HG02798 (cell line): ENCODE measurements around the gene BEGAIN.

ENCODE experiments used
- ATAC-seq: cut with Tn5 transposase; IDR thresholded peaks from one replicate; pipeline ENCODE4 v1.9.1; 2021; ENCODE audit warnings: mild to moderate bottlenecking; ENCODE audit not compliant: unreplicated experiment, poor library complexity

The BEGAIN gene

GRCh38 chr14:100570726-100571454 is 16.3 kb downstream of the BEGAIN start:
- ATAC-seq: no peak

DNA sequence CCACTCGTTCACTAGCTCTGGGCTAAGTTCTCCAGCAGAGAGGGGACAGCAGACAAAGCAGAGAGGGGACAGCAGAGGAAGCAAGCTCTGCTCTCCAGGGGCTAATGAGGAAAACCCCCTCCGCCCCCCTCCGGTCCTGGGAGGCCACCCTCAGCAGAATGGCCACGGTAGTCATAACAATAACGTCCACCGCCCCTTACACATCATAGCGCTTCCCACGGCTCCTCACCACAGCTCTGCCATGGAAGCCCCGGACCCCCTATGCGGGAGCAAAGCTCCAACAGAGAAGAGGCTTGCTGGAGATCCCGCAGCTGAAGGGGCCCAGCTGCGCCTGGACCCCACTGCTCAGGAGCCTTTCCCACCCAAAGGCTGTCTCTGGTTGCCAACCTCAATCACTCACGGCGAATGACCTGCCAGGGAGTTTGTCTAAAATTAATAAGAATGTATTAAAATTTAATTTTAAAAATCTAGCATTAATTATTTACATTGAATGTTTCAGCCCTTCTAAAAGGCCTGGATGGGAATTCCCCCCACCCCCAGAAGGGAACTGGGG is 17.4 kb downstream of the BEGAIN start:
- no peak for ATAC-seq

- no peak for ATAC-seq
These were observed 18.1 kb downstream of the BEGAIN start for GRCh38 chr14:100568998-100569733.

GRCh38 chr14:100568164-100568997 is 18.8 kb downstream of the BEGAIN start:
- ATAC-seq: no peak

DNA sequence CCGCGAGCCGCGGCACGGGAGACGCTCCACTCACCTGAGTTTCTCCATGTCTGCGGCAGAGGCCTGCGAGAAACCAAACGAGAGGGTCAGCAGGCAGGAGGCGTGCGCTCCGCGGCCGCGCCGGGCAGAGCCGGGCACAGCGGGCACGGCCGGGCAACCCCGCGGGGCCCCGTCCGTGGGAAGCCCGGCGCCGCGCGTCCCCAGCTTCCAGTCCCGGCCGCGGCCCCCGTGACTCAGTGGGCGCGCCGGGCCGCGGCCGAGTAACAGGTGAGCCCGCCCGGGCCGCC is 19.4 kb downstream of the BEGAIN start:
- no peak for ATAC-seq

DNA sequence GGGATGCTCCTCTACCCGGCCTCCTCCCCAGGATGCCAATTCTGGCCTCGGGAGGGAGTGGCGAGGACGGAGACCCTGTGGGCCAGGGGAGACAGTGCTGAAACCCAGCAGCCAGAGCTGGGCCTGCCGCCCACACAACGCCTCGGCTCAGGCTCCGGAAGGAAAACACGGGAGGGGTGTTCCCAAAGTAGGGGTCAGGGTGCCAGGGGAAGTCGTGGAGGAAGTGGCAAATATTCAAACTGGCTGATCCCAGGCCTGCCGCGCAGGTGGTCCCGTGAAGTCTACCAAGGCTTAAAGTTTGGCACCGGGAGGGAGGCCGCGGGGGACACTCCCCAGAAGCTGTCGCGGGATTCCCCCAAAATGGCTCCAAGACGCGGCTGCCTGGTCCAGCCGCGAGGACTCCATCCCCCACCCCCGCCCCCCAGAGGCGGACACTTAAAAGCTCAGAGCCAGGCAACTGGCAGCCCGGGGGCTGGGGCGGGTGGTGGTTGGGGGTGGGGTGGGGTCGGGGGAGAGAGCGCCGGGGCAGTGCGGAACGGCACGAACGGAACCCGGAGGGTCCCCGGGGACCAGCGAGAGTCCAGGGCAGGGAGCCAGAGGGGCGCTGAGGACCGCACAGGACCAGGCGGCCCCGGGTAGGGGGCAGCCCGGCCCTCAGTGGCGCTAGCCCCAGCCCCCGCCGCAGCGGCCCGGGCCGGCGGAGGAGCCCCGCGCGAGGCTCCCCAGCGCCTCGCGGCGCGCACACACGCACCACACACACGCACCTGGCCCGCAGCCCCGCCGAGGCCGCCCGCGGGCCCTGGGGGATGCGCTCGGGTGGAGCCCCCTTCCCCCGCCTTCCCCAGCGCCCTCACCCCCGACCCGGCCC is 20.0 kb downstream of the BEGAIN start:
- ATAC-seq: no peak

DNA sequence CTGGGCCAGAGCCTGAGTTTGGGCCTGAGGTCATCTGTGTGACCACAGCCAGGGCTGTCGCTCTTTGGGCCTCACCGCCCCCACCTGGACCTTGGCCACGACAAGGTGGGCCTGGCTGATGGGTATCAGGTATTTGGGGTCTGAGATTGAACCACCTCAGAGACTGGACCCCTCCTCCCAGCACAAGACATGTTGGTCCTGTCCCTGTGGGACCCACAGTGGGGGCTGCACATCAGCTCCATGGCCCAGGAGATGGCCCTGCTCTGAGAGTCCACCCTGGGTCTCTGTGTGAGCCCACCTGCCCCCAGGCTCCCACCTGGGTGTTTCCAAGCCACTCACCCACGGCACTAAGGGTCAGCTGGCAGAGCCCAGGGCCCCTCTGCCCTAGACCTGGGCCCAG is 20.6 kb downstream of the BEGAIN start:
- no peak for ATAC-seq

DNA sequence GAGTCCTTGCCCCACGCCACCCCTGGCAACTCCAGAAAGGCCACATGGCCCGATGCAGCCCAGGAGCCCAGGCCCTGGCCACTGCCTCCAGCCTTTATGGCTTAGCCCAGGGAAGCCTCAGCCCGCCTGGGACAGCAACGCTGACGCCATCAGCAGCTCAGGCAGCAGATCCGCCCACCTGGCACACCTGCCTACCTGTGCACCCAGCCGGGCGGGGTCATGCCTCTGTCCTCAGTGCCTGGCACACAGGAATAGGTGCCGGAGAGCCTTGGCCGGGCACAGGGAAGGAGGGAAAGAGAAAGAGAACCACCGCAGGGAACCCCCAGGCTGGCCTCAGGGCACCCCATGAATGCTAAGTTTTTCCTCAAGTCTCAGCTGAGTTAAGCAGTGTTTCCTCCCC is 21.1 kb downstream of the BEGAIN start:
- ATAC-seq: no peak

GRCh38 chr14:100565650-100566049 is 21.6 kb downstream of the BEGAIN start:
- no peak for ATAC-seq

- no peak for ATAC-seq
These were observed 22.7 kb downstream of the BEGAIN start for GRCh38 chr14:100564512-100564911.

GRCh38 chr14:100562751-100563150 is 24.5 kb downstream of the BEGAIN start:
- no peak for ATAC-seq

DNA sequence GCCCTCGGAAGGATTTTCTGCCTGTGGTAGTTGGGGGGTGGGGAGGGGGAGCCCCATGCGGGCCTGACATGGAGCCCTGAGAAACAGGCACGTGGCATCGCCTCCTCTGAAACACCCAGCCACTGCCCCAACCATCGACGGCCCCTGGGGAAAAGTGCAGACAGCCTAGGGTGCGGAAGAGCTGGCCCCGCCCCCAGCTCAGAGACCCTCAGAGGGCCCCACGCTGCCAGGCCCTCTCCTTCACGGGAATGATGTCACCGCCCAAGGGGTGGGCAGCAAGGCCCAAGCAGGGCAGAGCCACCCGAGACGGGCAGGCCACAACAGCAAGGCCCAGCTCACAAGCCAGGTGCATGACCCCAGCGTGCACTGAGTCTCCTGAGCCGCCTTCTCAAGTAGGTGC is 26.2 kb downstream of the BEGAIN start:
- ATAC-seq: no peak

GRCh38 chr14:100560471-100560870 is 26.7 kb downstream of the BEGAIN start:
- no peak for ATAC-seq

DNA sequence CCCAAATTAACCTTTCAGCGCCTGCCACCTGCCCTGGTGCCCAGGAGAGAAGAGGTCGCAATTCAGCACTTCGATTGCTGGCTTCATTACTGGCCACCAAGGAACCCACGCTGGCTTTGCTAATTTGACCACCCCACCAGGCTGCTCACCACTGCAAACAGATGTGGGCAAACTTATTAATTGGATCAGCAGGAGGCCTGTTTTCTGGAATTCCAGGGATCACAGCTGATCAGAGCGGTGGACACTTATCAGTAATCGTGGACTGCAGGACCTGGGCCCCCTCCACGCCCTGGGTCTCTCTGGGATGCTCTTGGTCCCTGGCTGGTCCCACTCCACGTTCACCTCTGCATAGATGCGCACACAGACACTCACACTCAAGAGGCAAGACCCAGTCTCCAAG is 27.8 kb downstream of the BEGAIN start:
- ATAC-seq: no peak

DNA sequence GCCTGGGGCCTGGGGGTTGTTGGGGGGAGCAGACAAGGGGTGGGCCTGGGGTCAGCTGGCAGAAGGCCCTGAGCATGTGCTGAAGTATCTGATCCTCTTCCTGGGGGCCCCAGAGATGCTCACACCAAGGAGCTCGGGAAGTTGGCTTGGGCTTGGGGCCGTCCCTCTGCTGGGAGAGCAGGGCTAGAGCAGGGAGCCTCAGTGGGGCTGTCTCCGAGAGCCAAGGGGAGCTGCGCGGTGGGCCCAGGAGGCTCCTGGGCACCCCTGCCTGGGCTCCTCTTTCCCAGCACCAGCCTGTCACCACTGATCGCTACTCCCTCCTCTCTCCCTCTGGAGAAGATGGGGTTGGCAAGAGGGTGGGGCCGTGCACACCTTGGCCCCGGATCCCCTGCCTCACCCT is 28.3 kb downstream of the BEGAIN start:
- ATAC-seq: no peak

- ATAC-seq: no peak
These were observed 29.0 kb downstream of the BEGAIN start for GRCh38 chr14:100558226-100558625.

DNA sequence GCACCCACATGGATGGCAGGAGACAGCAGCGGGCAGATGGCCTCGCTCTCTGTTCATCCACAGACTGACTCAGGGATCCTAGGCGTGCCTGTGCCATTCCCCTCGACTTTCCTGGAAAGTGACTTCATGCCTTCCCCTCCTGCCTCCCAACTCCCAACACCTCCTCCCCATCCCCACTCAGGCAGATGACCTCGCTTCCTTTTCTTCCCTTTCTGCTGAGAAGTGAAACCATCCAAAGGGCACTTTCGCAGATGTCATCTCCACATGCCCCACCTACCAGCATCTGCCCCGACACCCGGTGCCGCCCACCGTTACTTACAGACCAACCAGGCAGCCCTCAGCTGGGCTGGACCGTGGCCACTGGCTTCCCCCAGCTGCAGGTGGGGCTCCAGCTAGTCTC is 29.6 kb downstream of the BEGAIN start:
- no peak for ATAC-seq

DNA sequence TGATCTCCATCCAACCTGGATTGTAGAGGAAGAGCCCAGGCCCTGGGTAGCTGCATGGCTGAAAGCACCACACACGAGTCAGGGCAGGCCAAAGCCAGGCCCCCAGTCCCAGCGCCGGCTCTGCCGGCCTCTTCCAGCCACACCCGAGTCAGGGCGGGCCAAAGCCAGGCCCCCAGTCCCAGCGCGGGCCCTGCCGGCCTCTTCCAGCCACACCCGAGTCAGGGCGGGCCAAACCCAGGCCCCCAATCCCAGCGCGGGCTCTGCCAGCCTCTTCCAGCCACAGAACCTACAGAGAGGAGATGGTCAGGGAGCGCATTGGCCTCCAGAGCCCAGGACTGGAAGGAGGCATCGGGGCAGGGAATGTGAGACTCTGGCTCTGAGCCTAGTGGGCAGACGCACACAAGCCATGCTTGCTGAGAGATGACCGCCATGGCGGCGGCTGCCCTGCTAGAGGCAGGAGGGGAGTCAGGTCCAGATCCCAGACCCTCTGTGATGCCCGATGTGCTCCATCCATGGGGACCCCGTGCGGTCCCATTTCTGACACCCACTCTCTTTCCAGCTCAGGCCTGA is 30.2 kb downstream of the BEGAIN start:
- no peak for ATAC-seq

- no peak for ATAC-seq
These were observed 31.1 kb downstream of the BEGAIN start for GRCh38 chr14:100556140-100556475.
